ENCODE results near the gene IL13. TPM values are rescaled to one million over a fixed set of nuclear protein-coding genes. Genes with fewer than 3 reads are reported as not detected.

IL13 gene
- 0.13 TPM in 1 of 5 replicates, not detected in the others for total RNA-seq (2022; extraction: Qiagen RNA extraction; ENCODE audit: low read depth)

GRCh38 chr5:132657676-132658380, at the start of gene IL13:
Gene IL13 (plus strand): TSS chr5:132658173. CDS start chr5:132658187, 14 bp downstream.

GRCh38 chr5:132673939-132674630, 16.1 kb downstream of the IL13 start, which contains the start of gene IL4:
Gene IL4 (plus strand): TSS chr5:132673989. CDS start chr5:132674051, 62 bp downstream.

Other genes with a start within 250 kb of the IL13 start
- 24.7 to 35.2 TPM (median 33.1 TPM) in 5 replicates for gene IRF1, start 167.4 kb upstream of the IL13 start, total RNA-seq (2022; extraction: Qiagen RNA extraction; ENCODE audit: low read depth)
- gene IL5, start 114.7 kb upstream of the IL13 start, total RNA-seq (2022; extraction: Qiagen RNA extraction; ENCODE audit: low read depth): not detected in 5 replicates
- 19.4 to 47.1 TPM (median 33.8 TPM) in 5 replicates for gene RAD50, start 101.2 kb upstream of the IL13 start, total RNA-seq (2022; extraction: Qiagen RNA extraction; ENCODE audit: low read depth)
- gene IL4, start 15.8 kb downstream of the IL13 start, total RNA-seq (2022; extraction: Qiagen RNA extraction; ENCODE audit: low read depth): not detected in 5 replicates
- gene KIF3A, start 79.4 kb downstream of the IL13 start, total RNA-seq (2022; extraction: Qiagen RNA extraction; ENCODE audit: low read depth): 8.1 to 16.4 TPM (median 9.7 TPM) in 5 replicates
- 0.06 to 0.09 TPM in 2 of 5 replicates, not detected in the others for gene CCNI2, start 89.3 kb downstream of the IL13 start, total RNA-seq (2022; extraction: Qiagen RNA extraction; ENCODE audit: low read depth)
- 16.5 to 23.3 TPM (median 20.8 TPM) in 5 replicates for gene SEPTIN8, start 119.1 kb downstream of the IL13 start, total RNA-seq (2022; extraction: Qiagen RNA extraction; ENCODE audit: low read depth)
- gene SOWAHA, start 155.1 kb downstream of the IL13 start, total RNA-seq (2022; extraction: Qiagen RNA extraction; ENCODE audit: low read depth): 0.06 to 0.12 TPM (median 0.11 TPM) in 5 replicates
- 7.2 to 12.9 TPM (median 9.8 TPM) in 5 replicates for gene SHROOM1, start 172.5 kb downstream of the IL13 start, total RNA-seq (2022; extraction: Qiagen RNA extraction; ENCODE audit: low read depth)
- gene GDF9, start 208.3 kb downstream of the IL13 start, total RNA-seq (2022; extraction: Qiagen RNA extraction; ENCODE audit: low read depth): 0.17 to 0.28 TPM (median 0.23 TPM) in 3 of 5 replicates, not detected in the others
- 410 to 521 TPM (median 479 TPM) in 5 replicates for gene UQCRQ, start 208.5 kb downstream of the IL13 start, total RNA-seq (2022; extraction: Qiagen RNA extraction; ENCODE audit: low read depth)
- 0.58 to 1.4 TPM (median 1.0 TPM) in 5 replicates for gene LEAP2, start 215.5 kb downstream of the IL13 start, total RNA-seq (2022; extraction: Qiagen RNA extraction; ENCODE audit: low read depth)